Measurements from ENCODE around the gene PPDPF. TPM values are rescaled to one million over a fixed set of nuclear protein-coding genes. Genes with fewer than 3 reads are reported as not detected.

The PPDPF gene
- total and polyA plus RNA-seq, 12 donors = 7.4 to 193 (median 81.3) TPM

- Histone ChIP-seq H3K27ac (no peak overlapping the region), H3K4me3 (no peak overlapping the region), H3K27me3 (peaks cover 10% of the 10 kb centered on the region), H3K36me3 (replicated peaks in 1 of 2) (no peaks in the 10 kb centered on the region), H3K4me1 (replicated peaks in 1 of 2) (no peaks in the 10 kb centered on the region), H3K9me3 (replicated peaks in 1 of 3) (no peaks in the 10 kb centered on the region)
- TF ChIP-seq CTCF (IDR thresholded peaks at IDR 0.05) (no peak), POLR2A (IDR thresholded peaks at IDR 0.05) (no peak)
- no peak for DNase-seq
- WGBS, 4 donors = 45 to 58% (median 52%) methylated on average over 7 to 11 of the region's 11 CpGs
- intact Hi-C loops (cut with DNase I) = no loop called here
Observed at GRCh38 chr20:63548542-63548941, 28.0 kb downstream of the PPDPF start.

GRCh38 chr20:63549019-63549418 lies 28.5 kb downstream of the PPDPF start:
- no peaks in the 10 kb centered on the region for H3K9me3 ChIP-seq (replicated peaks in 1 of 3)
- DNase-seq = no peak
- no peak overlapping the region for H3K27ac ChIP-seq
- peaks cover 0 to 4% of the 10 kb centered on the region in 2 donors for H3K4me1 ChIP-seq (replicated peaks in 1 of 2)
- H3K27me3 ChIP-seq = peaks cover 10% of the 10 kb centered on the region
- 29 to 46% (median 36%) methylated on average over 5 to 14 of the region's 25 CpGs for WGBS, 4 donors
- H3K4me3 ChIP-seq = no peak overlapping the region
- intact Hi-C loops (cut with DNase I) = no loop called here
- no peaks in the 10 kb centered on the region for H3K36me3 ChIP-seq (replicated peaks in 1 of 2)
- TF ChIP-seq POLR2A (IDR thresholded peaks at IDR 0.05) = no peak
- TF ChIP-seq CTCF (IDR thresholded peaks at IDR 0.05) = no peak

GRCh38 chr20:63549679-63550282 lies 29.2 kb downstream of the PPDPF start:
- Histone ChIP-seq H3K9me3 (replicated peaks in 1 of 3) (no peaks in the 10 kb centered on the region), H3K4me3 (no peak overlapping the region), H3K27me3 (peaks cover 10% of the 10 kb centered on the region), H3K36me3 (replicated peaks in 1 of 2) (no peaks in the 10 kb centered on the region), H3K4me1 (replicated peaks in 1 of 2) (peaks cover 0 to 4% of the 10 kb centered on the region in 2 donors), H3K27ac (no peak overlapping the region)
- no peak for TF ChIP-seq CTCF (IDR thresholded peaks at IDR 0.05)
- no peak for TF ChIP-seq POLR2A (IDR thresholded peaks at IDR 0.05)
- intact Hi-C loops (cut with DNase I) = no loop called here
- WGBS, 4 donors = 83 to 87% (median 84%) methylated on average over 12 to 18 of the region's 18 CpGs
- DNase-seq = no peak

- intact Hi-C loops (cut with DNase I) = no loop called here
- H3K4me3 ChIP-seq = no peak overlapping the region
- no peak overlapping the region for H3K27ac ChIP-seq
- no peak for DNase-seq
- no peak for TF ChIP-seq POLR2A (IDR thresholded peaks at IDR 0.05)
- TF ChIP-seq CTCF (IDR thresholded peaks at IDR 0.05) = no peak
- H3K4me1 ChIP-seq (replicated peaks in 1 of 2) = peaks cover 0 to 4% of the 10 kb centered on the region in 2 donors
- H3K9me3 ChIP-seq (replicated peaks in 1 of 3) = no peaks in the 10 kb centered on the region
- H3K27me3 ChIP-seq = peaks cover 10% of the 10 kb centered on the region
- no peaks in the 10 kb centered on the region for H3K36me3 ChIP-seq (replicated peaks in 1 of 2)
- WGBS, 4 donors = 44 to 62% (median 47%) methylated on average over 8 to 9 of the region's 9 CpGs
Observed at GRCh38 chr20:63551068-63551467, 30.5 kb downstream of the PPDPF start.
